Tibial artery (tissue), 4 donors: ENCODE results near the gene SHROOM4.

Experiments used
- DNase-seq, 2 donors: peaks; one replicate each; pipeline ENCODE4 v3.0.0-alpha.2; 2019
- H3K27ac ChIP-seq, 2 donors: fragments of 200-600 bp; sonication (generic) in 1 of 2; 1 replicate in 1 of 2; 2 replicates in 1 of 2; pipeline ENCODE4 v1.5.1; 2018 to 2019; ENCODE audit warnings: mild to moderate bottlenecking in 1 of 2
- H3K27me3 ChIP-seq, 2 donors: fragments of 200-600 bp; sonication (generic) in 1 of 2; one replicate each; pipeline versions ENCODE4 v1.5.1 to v1.6.0; 2016 to 2019
- H3K36me3 ChIP-seq, 3 donors: fragments of 200-600 bp; sonication (generic) in 2 of 3; one replicate each; pipeline ENCODE4 v1.5.1; 2016 to 2019; ENCODE audit warnings: mild to moderate bottlenecking in 2 of 3
- H3K4me1 ChIP-seq, 4 donors: fragments of 200-600 bp; sonication (generic) in 2 of 4; 1 replicate in 3 of 4; 2 replicates in 1 of 4; pipeline ENCODE4 v1.5.1; 2016 to 2019
- H3K4me3 ChIP-seq, 2 donors: fragments of 200-600 bp; sonication (generic) in 1 of 2; 1 replicate in 1 of 2; 2 replicates in 1 of 2; pipeline ENCODE4 v1.5.1; 2018 to 2019; ENCODE audit warnings: mild to moderate bottlenecking in 2 of 2
- H3K9me3 ChIP-seq, 3 donors: fragments of 200-600 bp; sonication (generic) in 1 of 3; one replicate each; pipeline ENCODE4 v1.5.1; 2016 to 2019
- intact Hi-C: fragments of 100-400 bp; cut with DNase I; formaldehyde crosslinking; loops from one replicate; pipeline ENCODE4 v1.15.0; 2023; ENCODE audit warnings: low total_unique reads
- TF ChIP-seq, protein P1 (sequence below), 2 experiments: fragments of 200-600 bp in 1 of 2; fragments of 450-650 bp in 1 of 2; IDR thresholded peaks; one replicate each; pipeline ENCODE4 v1.5.1; 2017 to 2019; ENCODE audit warnings: antibody characterized with exemption in 2 of 2, mild to moderate bottlenecking in 1 of 2, moderate library complexity in 1 of 2

Gene SHROOM4

GRCh38 chrX:50707955-50708699 is 105.9 kb downstream of the SHROOM4 start:
- no peaks in the 10 kb centered on the region for H3K27me3 ChIP-seq
- intact Hi-C loops = no loop called here

GRCh38 chrX:50707405-50707804 is 106.6 kb downstream of the SHROOM4 start:
- TF ChIP-seq, protein P1, sequence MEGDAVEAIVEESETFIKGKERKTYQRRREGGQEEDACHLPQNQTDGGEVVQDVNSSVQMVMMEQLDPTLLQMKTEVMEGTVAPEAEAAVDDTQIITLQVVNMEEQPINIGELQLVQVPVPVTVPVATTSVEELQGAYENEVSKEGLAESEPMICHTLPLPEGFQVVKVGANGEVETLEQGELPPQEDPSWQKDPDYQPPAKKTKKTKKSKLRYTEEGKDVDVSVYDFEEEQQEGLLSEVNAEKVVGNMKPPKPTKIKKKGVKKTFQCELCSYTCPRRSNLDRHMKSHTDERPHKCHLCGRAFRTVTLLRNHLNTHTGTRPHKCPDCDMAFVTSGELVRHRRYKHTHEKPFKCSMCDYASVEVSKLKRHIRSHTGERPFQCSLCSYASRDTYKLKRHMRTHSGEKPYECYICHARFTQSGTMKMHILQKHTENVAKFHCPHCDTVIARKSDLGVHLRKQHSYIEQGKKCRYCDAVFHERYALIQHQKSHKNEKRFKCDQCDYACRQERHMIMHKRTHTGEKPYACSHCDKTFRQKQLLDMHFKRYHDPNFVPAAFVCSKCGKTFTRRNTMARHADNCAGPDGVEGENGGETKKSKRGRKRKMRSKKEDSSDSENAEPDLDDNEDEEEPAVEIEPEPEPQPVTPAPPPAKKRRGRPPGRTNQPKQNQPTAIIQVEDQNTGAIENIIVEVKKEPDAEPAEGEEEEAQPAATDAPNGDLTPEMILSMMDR (IDR thresholded peaks at IDR 0.05) = no peak
- no peaks in the 10 kb centered on the region for H3K27me3 ChIP-seq
- no peak for DNase-seq
- no peak overlapping the region for H3K4me3 ChIP-seq
- H3K36me3 ChIP-seq = no peaks in the 10 kb centered on the region
- no peak overlapping the region for H3K27ac ChIP-seq
- peaks cover 0 to 33% (median 8%) of the 10 kb centered on the region in 4 donors for H3K4me1 ChIP-seq
- H3K9me3 ChIP-seq = no peaks in the 10 kb centered on the region
- intact Hi-C loops = no loop called here

More at GRCh38 chrX:50707955-50708699, 105.9 kb downstream of the SHROOM4 start:
- Histone ChIP-seq H3K4me1 (peaks cover 0 to 33% (median 8%) of the 10 kb centered on the region in 4 donors), H3K27ac (no peak overlapping the region), H3K36me3 (no peaks in the 10 kb centered on the region), H3K9me3 (no peaks in the 10 kb centered on the region), H3K4me3 (no peak overlapping the region)
- DNase-seq = no peak
- TF ChIP-seq, protein P1 (IDR thresholded peaks at IDR 0.05) = no peak

- intact Hi-C loops = no loop called here
- H3K4me1 ChIP-seq = peaks cover 0 to 33% (median 8%) of the 10 kb centered on the region in 4 donors
- no peaks in the 10 kb centered on the region for H3K27me3 ChIP-seq
- no peak overlapping the region for H3K4me3 ChIP-seq
- H3K36me3 ChIP-seq = no peaks in the 10 kb centered on the region
- no peaks in the 10 kb centered on the region for H3K9me3 ChIP-seq
- H3K27ac ChIP-seq = peak overlapping the region; percentile 37 to 46
- no peak for DNase-seq
- TF ChIP-seq, protein P1 (IDR thresholded peaks at IDR 0.05) = no peak
These were observed 109.0 kb downstream of the SHROOM4 start for GRCh38 chrX:50705042-50705441.

GRCh38 chrX:50704360-50704759 is 109.6 kb downstream of the SHROOM4 start:
- peaks cover 0 to 33% (median 8%) of the 10 kb centered on the region in 4 donors for H3K4me1 ChIP-seq
- H3K9me3 ChIP-seq = no peaks in the 10 kb centered on the region
- H3K36me3 ChIP-seq = no peaks in the 10 kb centered on the region
- no peak overlapping the region for H3K4me3 ChIP-seq
- intact Hi-C loops = no loop called here
- no peak for DNase-seq
- H3K27me3 ChIP-seq = no peaks in the 10 kb centered on the region
- peak overlapping the region; percentile 37 to 46 for H3K27ac ChIP-seq
- TF ChIP-seq, protein P1 (IDR thresholded peaks at IDR 0.05) = no peak

DNA sequence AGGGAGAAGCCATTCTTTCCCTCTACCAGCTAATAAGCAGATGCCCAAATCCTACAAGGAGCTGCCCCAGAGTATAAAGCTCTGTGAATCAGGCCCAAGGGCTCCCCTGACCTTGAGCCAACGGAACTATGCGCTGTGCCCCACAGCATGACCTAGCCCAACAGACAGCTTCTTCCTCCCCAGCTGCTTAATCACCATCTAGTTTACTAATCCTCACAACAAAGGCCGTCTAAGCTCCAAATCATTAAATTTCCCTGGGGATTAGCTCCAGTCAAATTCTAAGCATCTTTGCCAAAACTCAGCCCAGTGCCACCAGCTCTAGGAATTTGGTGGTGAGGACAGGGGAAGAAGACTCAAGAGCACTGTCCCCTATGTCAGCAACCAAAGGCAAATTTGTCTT is 113.1 kb downstream of the SHROOM4 start:
- Histone ChIP-seq H3K27ac (no peak overlapping the region), H3K4me1 (peaks cover 0 to 30% (median 8%) of the 10 kb centered on the region in 4 donors), H3K4me3 (no peak overlapping the region), H3K27me3 (no peaks in the 10 kb centered on the region), H3K36me3 (no peaks in the 10 kb centered on the region), H3K9me3 (no peaks in the 10 kb centered on the region)
- TF ChIP-seq, protein P1 (IDR thresholded peaks at IDR 0.05) = no peak
- DNase-seq = no peak
- intact Hi-C loops = no loop called here
